Transverse colon (tissue), 4 donors: ENCODE measurements around the gene ZBTB7C. TPM values are rescaled to one million over a fixed set of nuclear protein-coding genes. Genes with fewer than 3 reads are reported as not detected.

Experiments
- DNase-seq: peaks from one replicate; pipeline ENCODE4 v3.0.0-alpha.2; 2019
- H3K27ac ChIP-seq, 4 donors: fragments of 200-600 bp; sonication (generic); 2 replicates each; pipeline ENCODE4 v1.5.1; 2016 to 2018; ENCODE audit warnings: inconsistent platforms in 4 of 4
- H3K27me3 ChIP-seq: fragments of 200-600 bp; sonication (generic); 2 replicates; pipeline ENCODE4 v1.5.1; 2017; ENCODE audit warnings: inconsistent platforms
- H3K36me3 ChIP-seq, 4 donors: fragments of 200-600 bp; sonication (generic); 2 replicates each; pipeline ENCODE4 v1.5.1; 2017 to 2019; ENCODE audit warnings: inconsistent platforms in 4 of 4
- H3K4me1 ChIP-seq, 4 donors: fragments of 200-600 bp; sonication (generic); 2 replicates each; pipeline ENCODE4 v1.5.1; 2017 to 2020; ENCODE audit warnings: inconsistent platforms in 4 of 4
- H3K4me3 ChIP-seq, 4 donors: fragments of 200-600 bp; sonication (generic); 1 replicate in 1 of 4; 2 replicates in 3 of 4; pipeline versions ENCODE4 v1.5.1 to v1.6.1; 2017 to 2019; ENCODE audit warnings: inconsistent platforms in 4 of 4
- H3K9me3 ChIP-seq, 2 donors: fragments of 200-600 bp; sonication (generic); 2 replicates each; pipeline ENCODE4 v1.5.1; 2017 to 2019; ENCODE audit warnings: inconsistent platforms in 2 of 2
- EP300 ChIP-seq: sonication (generic); formaldehyde crosslinking; IDR thresholded peaks from one replicate; pipeline ENCODE4 v1.6.1; 2017; ENCODE audit warnings: antibody characterized with exemption, low read depth
- POLR2A ChIP-seq: fragments of 450-650 bp; IDR thresholded peaks from one replicate; pipeline ENCODE4 v1.6.1; 2016; ENCODE audit warnings: antibody characterized with exemption, mild to moderate bottlenecking, moderate library complexity
- POLR2AphosphoS5 ChIP-seq, 3 donors: sonication (generic); formaldehyde crosslinking; IDR thresholded peaks; one replicate each; pipeline ENCODE4 v1.6.1; 2016; ENCODE audit warnings: antibody characterized with exemption in 3 of 3
- WGBS, 2 donors: methylation state at CpG; one replicate each; pipeline ENCODE4 v1.1.5; 2018; ENCODE audit warnings: low coverage in 1 of 2; 5-methylcytosine and 5-hydroxymethylcytosine counted together
- in situ Hi-C, 4 donors: fragments of 200-750 bp; cut with MboI; loops; one replicate each; pipeline versions ENCODE4 v1.15.0 to v1.15.1; 2017; ENCODE audit warnings: low sequenced_read_pairs in 3 of 4, low pct_ligation_motif_present in 1 of 4, low pct_unique_long_range_greater_than_20kb in 1 of 4
- intact Hi-C: fragments of 100-400 bp; cut with DNase I; formaldehyde crosslinking; loops from one replicate; pipeline ENCODE4 v1.15.1; 2023; ENCODE audit warnings: low total_unique reads
- total RNA-seq, 4 donors: library from RNA; depleted of rRNA; stranded (reverse); fragments of >200 nt; gene quantifications; one replicate each; pipeline ENCODE4 v1.1.0, GENCODE V29; 2016
- TF ChIP-seq, protein P1 (sequence below), 5 experiments: fragments of 200-600 bp in 3 of 5; fragments of 450-650 bp in 2 of 5; sonication (generic) in 3 of 5; IDR thresholded peaks; 1 replicate in 2 of 5; 2 replicates in 3 of 5; pipeline ENCODE4 v1.5.1; 2016 to 2017; ENCODE audit warnings: antibody characterized with exemption in 5 of 5, inconsistent platforms in 3 of 5, mild to moderate bottlenecking in 2 of 5, moderate library complexity in 1 of 5

The ZBTB7C gene
- total RNA-seq, 4 donors from 2014 or later: 38.4 to 81.2 (median 47.5) TPM

DNA sequence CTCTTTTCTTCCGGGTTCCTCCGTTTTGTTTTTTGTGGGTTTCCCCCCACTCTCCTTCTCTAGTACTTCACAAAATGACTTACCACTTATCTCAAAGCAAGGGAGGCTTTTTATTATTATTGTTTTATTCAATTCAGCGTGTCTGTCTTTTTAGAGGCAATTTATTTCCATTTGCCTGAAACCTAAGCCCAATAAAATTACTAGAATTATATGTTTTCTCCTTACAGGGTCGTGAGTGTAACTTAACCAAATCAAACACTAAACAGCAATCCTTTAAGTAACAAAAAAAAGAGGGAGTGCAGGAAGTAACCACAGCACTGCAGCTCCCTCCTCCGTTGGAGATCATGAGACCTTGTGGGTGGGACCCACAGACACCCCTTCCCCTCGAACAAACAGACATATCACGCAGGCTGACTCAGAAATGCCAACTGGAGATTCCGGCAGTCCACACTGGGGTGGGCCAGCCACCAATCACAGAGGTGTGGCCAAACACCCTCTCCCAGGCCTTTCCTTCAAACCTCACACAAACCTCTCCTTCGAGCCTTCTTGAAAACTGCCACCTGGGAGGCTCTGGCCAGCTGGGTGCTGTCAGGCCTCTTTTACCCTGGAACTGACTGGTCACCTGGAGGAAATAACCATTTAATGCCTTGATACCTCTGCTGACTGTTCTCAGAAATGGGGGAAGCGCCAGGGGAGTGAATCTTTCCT is 271.7 kb downstream of the ZBTB7C start:
- peak; percentile 66 for DNase-seq
- peaks cover 15 to 83% (median 45%) of the 10 kb centered on the region in 4 donors for H3K4me1 ChIP-seq
- 24 to 40% methylated on average over 2 to 10 of the region's 10 CpGs for WGBS, 2 donors
- H3K9me3 ChIP-seq: no peaks in the 10 kb centered on the region
- intact Hi-C loops (no loop called here), in situ Hi-C loops (no loop called here)
- TF ChIP-seq, protein P1, sequence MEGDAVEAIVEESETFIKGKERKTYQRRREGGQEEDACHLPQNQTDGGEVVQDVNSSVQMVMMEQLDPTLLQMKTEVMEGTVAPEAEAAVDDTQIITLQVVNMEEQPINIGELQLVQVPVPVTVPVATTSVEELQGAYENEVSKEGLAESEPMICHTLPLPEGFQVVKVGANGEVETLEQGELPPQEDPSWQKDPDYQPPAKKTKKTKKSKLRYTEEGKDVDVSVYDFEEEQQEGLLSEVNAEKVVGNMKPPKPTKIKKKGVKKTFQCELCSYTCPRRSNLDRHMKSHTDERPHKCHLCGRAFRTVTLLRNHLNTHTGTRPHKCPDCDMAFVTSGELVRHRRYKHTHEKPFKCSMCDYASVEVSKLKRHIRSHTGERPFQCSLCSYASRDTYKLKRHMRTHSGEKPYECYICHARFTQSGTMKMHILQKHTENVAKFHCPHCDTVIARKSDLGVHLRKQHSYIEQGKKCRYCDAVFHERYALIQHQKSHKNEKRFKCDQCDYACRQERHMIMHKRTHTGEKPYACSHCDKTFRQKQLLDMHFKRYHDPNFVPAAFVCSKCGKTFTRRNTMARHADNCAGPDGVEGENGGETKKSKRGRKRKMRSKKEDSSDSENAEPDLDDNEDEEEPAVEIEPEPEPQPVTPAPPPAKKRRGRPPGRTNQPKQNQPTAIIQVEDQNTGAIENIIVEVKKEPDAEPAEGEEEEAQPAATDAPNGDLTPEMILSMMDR (IDR thresholded peaks at IDR 0.05): no peak
- peak; percentile 10 to 57 (median 34) for TF ChIP-seq POLR2AphosphoS5 (IDR thresholded peaks at IDR 0.05)
- no peaks in the 10 kb centered on the region for H3K36me3 ChIP-seq
- peak overlapping the region; percentile 88 to 93 (median 90) for H3K27ac ChIP-seq
- peak overlapping the region in 3 of 4 donors; percentile 53 to 79 (median 76) for H3K4me3 ChIP-seq
- peaks cover 19% of the 10 kb centered on the region for H3K27me3 ChIP-seq

DNA sequence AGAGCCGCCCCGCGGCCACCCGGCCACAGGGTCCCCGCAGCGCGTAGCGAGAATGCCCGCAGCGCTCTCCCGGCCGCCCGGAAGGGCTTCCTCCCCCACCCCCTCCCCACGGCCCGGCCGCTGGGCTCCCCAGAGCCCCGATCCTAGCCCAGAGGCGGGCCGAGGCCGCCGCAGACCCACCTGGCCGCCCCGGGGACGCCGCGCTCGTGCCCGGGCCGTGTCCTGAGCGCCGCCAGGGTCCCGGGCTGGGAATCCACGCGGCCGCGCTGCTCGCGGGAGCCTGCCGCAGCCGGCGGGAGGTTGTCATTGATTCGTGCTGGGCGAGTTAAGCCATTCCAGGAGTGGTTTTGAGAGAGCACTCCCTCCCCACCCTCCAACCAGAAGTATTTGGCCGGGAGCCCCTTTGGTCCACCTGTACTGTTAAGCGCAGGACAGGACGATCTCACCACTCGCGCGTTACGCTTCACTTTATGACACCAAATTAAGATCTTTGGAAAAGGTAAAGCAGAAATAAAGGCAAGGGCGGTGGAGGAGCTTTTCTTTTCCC is 272.3 kb downstream of the ZBTB7C start:
- intact Hi-C loops (no loop called here), in situ Hi-C loops (no loop called here)
- TF ChIP-seq EP300 (no peak), POLR2A (peak; percentile 68), POLR2AphosphoS5 (IDR thresholded peaks at IDR 0.05) (peak in 2 of 3 donors; percentile 28 to 40)
- TF ChIP-seq, protein P1 (IDR thresholded peaks at IDR 0.05): no peak
- peak overlapping the region; percentile 88 to 93 (median 90) for H3K27ac ChIP-seq
- H3K4me3 ChIP-seq: peak overlapping the region; percentile 21 to 79 (median 64)
- H3K36me3 ChIP-seq: no peaks in the 10 kb centered on the region
- DNase-seq: peak; percentile 69
- H3K4me1 ChIP-seq: peaks cover 11 to 81% (median 45%) of the 10 kb centered on the region in 4 donors
- WGBS, 2 donors: 6 to 67% methylated on average over 3 to 35 of the region's 51 CpGs
- H3K9me3 ChIP-seq: no peaks in the 10 kb centered on the region
- peaks cover 19% of the 10 kb centered on the region for H3K27me3 ChIP-seq

DNA sequence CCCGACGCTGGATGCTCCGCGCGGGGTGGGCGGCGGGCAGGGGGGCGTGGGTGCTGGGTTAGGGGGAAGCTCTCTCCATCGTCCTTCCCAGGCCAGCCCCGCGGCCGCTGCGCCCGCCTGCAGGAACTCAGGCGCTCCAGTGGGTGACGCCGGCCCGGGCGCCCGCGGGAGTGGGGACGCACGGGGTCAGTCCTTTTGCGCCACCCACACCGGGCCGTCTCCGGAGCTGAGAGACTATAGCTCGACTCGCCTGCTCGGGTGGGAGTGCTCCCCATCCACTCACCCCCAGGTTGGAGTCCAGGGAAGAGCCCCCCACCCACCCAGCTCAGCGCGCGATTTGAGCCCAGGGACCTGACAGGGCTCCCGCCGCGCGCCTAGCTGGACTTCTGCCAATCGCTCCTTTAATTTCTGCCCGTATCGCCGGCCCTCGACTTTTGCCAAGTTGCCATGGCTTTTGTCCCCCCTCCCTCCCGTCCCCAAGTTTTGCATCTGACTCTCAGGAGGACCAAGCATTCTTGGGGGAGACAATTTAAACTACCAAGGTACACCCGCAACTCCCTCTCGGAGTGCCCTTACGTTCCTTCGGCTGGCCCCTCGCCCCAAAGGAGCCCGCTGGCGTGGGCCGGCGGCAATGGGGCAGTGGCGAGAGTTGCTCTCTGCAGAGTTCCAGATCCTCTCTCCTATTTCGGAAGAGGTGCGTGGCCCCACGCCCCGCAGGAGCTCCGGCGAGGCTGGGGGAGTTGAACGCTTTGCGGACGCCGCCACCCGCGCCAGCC is 272.9 kb downstream of the ZBTB7C start:
- Histone ChIP-seq H3K9me3 (no peaks in the 10 kb centered on the region), H3K4me1 (peaks cover 11 to 84% (median 45%) of the 10 kb centered on the region in 4 donors), H3K27me3 (peaks cover 19% of the 10 kb centered on the region), H3K36me3 (no peaks in the 10 kb centered on the region), H3K27ac (peak overlapping the region; percentile 88 to 93 (median 90)), H3K4me3 (peak overlapping the region; percentile 21 to 79 (median 64))
- in situ Hi-C loops: no loop called here
- 6% methylated on average over 32 of the region's 65 CpGs; no CpG with 5 or more reads in 1 of the 2 donors for WGBS, 2 donors
- TF ChIP-seq, protein P1 (IDR thresholded peaks at IDR 0.05): peak in 2 of 5 experiments; percentile 15 to 18
- no peak for TF ChIP-seq POLR2AphosphoS5 (IDR thresholded peaks at IDR 0.05)
- no peak for TF ChIP-seq EP300
- TF ChIP-seq POLR2A: peak; percentile 51
- peak; percentile 53 for DNase-seq
- intact Hi-C loops: no loop called here

DNA sequence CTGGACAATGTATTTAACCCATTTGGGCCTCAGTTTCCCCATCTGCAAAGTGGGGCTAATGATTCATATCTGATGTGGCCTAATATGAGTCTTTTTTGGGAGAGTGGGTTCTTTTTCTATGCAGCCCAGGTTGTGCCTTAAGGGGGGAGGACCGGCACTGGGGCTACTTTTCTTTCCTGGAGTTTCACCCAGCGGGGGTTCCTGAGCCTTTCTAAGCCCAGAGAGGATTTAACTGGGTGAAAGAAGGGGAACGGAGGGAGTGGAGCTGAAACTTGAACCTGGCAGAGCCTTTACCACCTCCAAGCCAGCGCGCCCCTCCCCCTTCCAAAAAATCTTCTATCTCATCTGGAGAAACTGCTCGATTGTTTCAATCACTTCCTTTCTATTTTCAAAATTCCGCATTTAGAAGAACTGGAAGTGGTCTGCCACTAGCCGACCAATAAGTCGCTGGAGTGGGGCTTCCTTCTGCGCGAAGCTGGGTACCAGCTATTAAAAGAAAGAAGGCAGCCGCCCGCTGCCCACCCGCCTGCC is 273.7 kb downstream of the ZBTB7C start:
- in situ Hi-C loops: no loop called here
- H3K36me3 ChIP-seq: no peaks in the 10 kb centered on the region
- peak overlapping the region; percentile 88 to 93 (median 90) for H3K27ac ChIP-seq
- DNase-seq: no peak
- intact Hi-C loops: no loop called here
- no peak for TF ChIP-seq EP300
- TF ChIP-seq, protein P1 (IDR thresholded peaks at IDR 0.05): no peak
- TF ChIP-seq POLR2A: no peak
- no peak for TF ChIP-seq POLR2AphosphoS5 (IDR thresholded peaks at IDR 0.05)
- peak overlapping the region; percentile 21 to 79 (median 64) for H3K4me3 ChIP-seq
- WGBS, 2 donors: 19 to 20% methylated on average over 1 to 14 of the region's 14 CpGs
- no peaks in the 10 kb centered on the region for H3K9me3 ChIP-seq
- H3K27me3 ChIP-seq: peaks cover 19% of the 10 kb centered on the region
- H3K4me1 ChIP-seq: peaks cover 11 to 81% (median 44%) of the 10 kb centered on the region in 4 donors
